Psoas muscle (tissue), 8 donors: ENCODE results near the gene LBX2. TPM values are rescaled to one million over a fixed set of nuclear protein-coding genes. Genes with fewer than 3 reads are reported as not detected.
"Not testable (repeated sequence)": the region's sequence is repeated elsewhere in the genome, so short reads cannot be mapped to it uniquely, and the experiment has no call there.

Experiments
- ATAC-seq, 4 donors: fragments of 200-7000 bp; cut with Tn5 transposase; one replicate each; pipeline ENCODE4 v1.9.1; 2020; ENCODE audit warnings: moderate library complexity in 3 of 4, mild to moderate bottlenecking in 2 of 4
- DNase-seq, 2 donors: peaks; one replicate each; pipeline ENCODE4 v3.0.0-alpha.2; 2020
- H3K27ac ChIP-seq: fragments of 200-600 bp; one replicate; pipeline ENCODE4 v1.8.0; 2022
- H3K27me3 ChIP-seq, 3 donors: fragments of 200-600 bp in 1 of 3; one replicate each; pipeline versions ENCODE4 v1.6.1 to v1.8.0; 2013 to 2022; ENCODE audit warnings: low read length in 2 of 3, mild to moderate bottlenecking in 2 of 3, moderate library complexity in 1 of 3; ENCODE audit not compliant: insufficient read depth in 3 of 3
- H3K36me3 ChIP-seq, 2 donors: fragments of 200-600 bp in 1 of 2; one replicate each; pipeline versions ENCODE4 v1.6.1 to v1.8.0; 2013 to 2022; ENCODE audit warnings: low read depth in 1 of 2, mild to moderate bottlenecking in 1 of 2, moderate library complexity in 1 of 2; ENCODE audit not compliant: insufficient read depth in 1 of 2
- H3K4me1 ChIP-seq: fragments of 200-600 bp; one replicate; pipeline ENCODE4 v1.8.0; 2022
- H3K4me3 ChIP-seq: fragments of 200-600 bp; one replicate; pipeline ENCODE4 v1.8.0; 2022; ENCODE audit warnings: mild to moderate bottlenecking
- H3K9me3 ChIP-seq: fragments of 200-600 bp; one replicate; pipeline ENCODE4 v1.8.0; 2022
- WGBS, 3 donors: extraction: QIAGEN DNeasy Blood & Tissue Kit; methylation state at CpG; one replicate each; pipeline versions ENCODE4 v1.1.6 to v1.1.7; 2013; 5-methylcytosine and 5-hydroxymethylcytosine counted together
- intact Hi-C, 2 donors: fragments of 100-400 bp; cut with DNase I; formaldehyde crosslinking; loops; one replicate each; pipeline versions ENCODE4 v1.11.0 to v1.14.2; 2022
- polyA plus RNA-seq, 3 donors: library from polyadenylated mRNA; stranded (reverse); fragments of 200-250 nt; gene quantifications; one replicate each; pipeline ENCODE4 v1.2.3, GENCODE V29; 2013
- total RNA-seq, 4 donors: library from RNA; stranded (reverse); fragmentation: NEBNext Ultra II Directional in 2 of 4; extraction: Animal tissue kit (Norgen Biotek cat#: 25700) in 2 of 4; gene quantifications; one replicate each; pipeline versions ENCODE4 v1.2.1 to v1.2.4, GENCODE V29; 2021 to 2023
- TF ChIP-seq, protein P1 (sequence below): fragments of 200-600 bp; IDR thresholded peaks from one replicate; pipeline ENCODE4 v1.8.0; 2022; ENCODE audit warnings: antibody characterized with exemption
- donor health status: healthy with polysubstance abuse.
- donor health status: DM: no; HTN: no; CAD: no; lungs with moderate emphysema.
- donor health status: Bipolar disorder and iron deficiency.
- donor health status: healthy.
- donor health status: DM: yes; HTN: yes; CAD: no.
- donor health status: DM: no; HTN: no; CAD: no.
- donor health status: DM: no; HTN: no; CAD: no.
- donor health status: DM: yes; HTN: yes; CAD: no.

The LBX2 gene
- total and polyA plus RNA-seq, 7 donors: 0.14 to 0.68 (median 0.26) TPM; not detected in 2

DNA sequence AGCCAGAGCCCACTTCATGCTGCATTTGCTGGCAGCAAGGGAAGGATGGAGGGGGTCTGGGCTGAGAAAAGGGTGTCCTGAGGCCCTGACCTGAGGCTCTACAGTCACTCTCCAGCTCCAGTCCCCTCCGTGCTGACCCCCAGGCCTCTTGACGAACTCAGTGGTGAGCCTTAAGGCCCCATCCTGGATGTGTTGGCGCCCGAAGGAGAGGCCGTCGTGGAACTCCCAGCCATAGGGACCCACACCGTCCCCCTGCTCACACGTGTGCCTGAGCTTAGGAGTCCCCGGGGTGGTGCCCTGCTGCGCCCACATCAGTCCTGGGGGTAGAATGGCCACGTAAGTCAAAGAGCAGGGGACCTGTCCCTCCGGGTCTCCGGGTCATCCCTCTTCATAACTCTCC lies 35.0 kb downstream of the LBX2 start:
- peaks cover 3 to 26% of the 10 kb centered on the region in 2 donors for H3K36me3 ChIP-seq
- H3K27ac ChIP-seq: peak overlapping the region; percentile 84
- no peaks in the 10 kb centered on the region for H3K27me3 ChIP-seq
- intact Hi-C loops: loop anchor here in 1 of 2 donors (10.0 kb wide), 1 partner anchor 730 kb away; the partner anchor contains the start of gene TPRKB
- WGBS, 3 donors: 4 to 9% (median 5%) methylated on average over 13 of the region's 13 CpGs
- ATAC-seq: peak in 2 of 4 donors; percentile 1 to 4
- no peaks in the 10 kb centered on the region for H3K9me3 ChIP-seq
- TF ChIP-seq, protein P1, sequence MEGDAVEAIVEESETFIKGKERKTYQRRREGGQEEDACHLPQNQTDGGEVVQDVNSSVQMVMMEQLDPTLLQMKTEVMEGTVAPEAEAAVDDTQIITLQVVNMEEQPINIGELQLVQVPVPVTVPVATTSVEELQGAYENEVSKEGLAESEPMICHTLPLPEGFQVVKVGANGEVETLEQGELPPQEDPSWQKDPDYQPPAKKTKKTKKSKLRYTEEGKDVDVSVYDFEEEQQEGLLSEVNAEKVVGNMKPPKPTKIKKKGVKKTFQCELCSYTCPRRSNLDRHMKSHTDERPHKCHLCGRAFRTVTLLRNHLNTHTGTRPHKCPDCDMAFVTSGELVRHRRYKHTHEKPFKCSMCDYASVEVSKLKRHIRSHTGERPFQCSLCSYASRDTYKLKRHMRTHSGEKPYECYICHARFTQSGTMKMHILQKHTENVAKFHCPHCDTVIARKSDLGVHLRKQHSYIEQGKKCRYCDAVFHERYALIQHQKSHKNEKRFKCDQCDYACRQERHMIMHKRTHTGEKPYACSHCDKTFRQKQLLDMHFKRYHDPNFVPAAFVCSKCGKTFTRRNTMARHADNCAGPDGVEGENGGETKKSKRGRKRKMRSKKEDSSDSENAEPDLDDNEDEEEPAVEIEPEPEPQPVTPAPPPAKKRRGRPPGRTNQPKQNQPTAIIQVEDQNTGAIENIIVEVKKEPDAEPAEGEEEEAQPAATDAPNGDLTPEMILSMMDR: no peak
- peaks cover 15% of the 10 kb centered on the region for H3K4me1 ChIP-seq
- peak overlapping the region; percentile 83 for H3K4me3 ChIP-seq
- DNase-seq: no peak

DNA sequence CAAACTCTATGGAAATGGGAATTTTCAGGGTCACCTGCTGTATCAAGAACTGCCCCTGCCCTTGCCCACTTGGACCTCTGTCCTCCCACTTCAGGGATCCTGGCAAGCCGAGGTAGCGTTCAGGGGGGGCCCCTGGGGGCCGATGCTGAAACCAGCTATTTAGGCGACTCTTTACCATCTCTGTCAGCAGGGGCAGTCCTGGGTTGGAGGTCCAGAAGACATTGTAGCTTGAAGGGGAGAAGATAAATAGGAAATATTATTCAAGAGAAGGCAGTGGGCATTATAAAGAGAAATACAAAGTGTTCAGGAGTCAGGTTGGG lies 36.7 kb downstream of the LBX2 start:
- peaks cover 3 to 26% of the 10 kb centered on the region in 2 donors for H3K36me3 ChIP-seq
- WGBS, 3 donors: 71 to 83% (median 76%) methylated on average over 4 of the region's 4 CpGs
- ATAC-seq (no peak), DNase-seq (no peak)
- peaks cover 22% of the 10 kb centered on the region for H3K4me1 ChIP-seq
- H3K4me3 ChIP-seq: no peak overlapping the region
- no peak overlapping the region for H3K27ac ChIP-seq
- TF ChIP-seq, protein P1: no peak
- intact Hi-C loops: loop anchor here in 1 of 2 donors (10.0 kb wide), 1 partner anchor 728 kb away; the partner anchor contains the start of gene TPRKB
- H3K27me3 ChIP-seq: no peaks in the 10 kb centered on the region
- H3K9me3 ChIP-seq: no peaks in the 10 kb centered on the region

DNA sequence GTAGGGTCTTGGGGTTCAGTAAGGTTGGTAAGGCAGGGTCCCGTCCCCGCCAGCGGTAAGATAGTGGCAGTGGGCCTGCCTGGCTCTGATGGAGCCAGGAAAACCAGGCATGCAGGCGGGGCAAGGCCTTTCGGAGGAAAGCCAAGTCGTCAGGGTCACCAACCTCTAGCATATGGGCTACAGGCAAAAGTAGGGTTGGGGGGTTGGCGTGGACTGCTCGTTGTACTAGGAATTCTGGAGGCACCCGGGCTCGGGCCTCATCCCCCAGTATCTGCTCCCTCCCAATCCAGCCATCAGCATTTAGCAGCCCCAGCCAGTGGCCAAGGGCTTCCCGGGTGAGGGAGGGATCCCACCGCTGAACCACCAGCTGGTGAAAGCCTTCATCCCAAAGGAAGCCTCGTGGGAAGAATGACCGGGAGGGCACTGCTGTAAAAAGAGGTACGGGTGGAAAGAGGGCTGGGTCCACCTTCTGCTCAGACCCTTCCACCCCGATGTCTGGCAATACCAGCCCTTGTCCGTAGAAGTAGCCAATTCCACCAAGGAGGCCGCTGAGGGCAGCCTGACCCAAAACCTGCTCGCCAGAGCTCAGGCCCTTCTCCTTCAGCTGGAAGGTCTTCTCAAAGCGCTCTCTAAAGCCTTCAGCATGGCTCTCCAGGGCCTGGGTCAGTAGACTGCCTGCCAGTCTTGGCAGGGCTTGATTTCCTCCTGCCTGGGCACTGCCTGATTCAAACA lies 37.2 kb downstream of the LBX2 start:
- Histone ChIP-seq H3K4me1 (peaks cover 23% of the 10 kb centered on the region), H3K27me3 (no peaks in the 10 kb centered on the region), H3K27ac (no peak overlapping the region), H3K36me3 (peaks cover 3 to 26% of the 10 kb centered on the region in 2 donors), H3K4me3 (no peak overlapping the region), H3K9me3 (no peaks in the 10 kb centered on the region)
- 79 to 85% (median 81%) methylated on average over 20 of the region's 20 CpGs for WGBS, 3 donors
- ATAC-seq: no peak
- TF ChIP-seq, protein P1: no peak
- DNase-seq: no peak
- intact Hi-C loops: loop anchor here in 1 of 2 donors (10.0 kb wide), 1 partner anchor 727 kb away; the partner anchor contains the start of gene TPRKB

DNA sequence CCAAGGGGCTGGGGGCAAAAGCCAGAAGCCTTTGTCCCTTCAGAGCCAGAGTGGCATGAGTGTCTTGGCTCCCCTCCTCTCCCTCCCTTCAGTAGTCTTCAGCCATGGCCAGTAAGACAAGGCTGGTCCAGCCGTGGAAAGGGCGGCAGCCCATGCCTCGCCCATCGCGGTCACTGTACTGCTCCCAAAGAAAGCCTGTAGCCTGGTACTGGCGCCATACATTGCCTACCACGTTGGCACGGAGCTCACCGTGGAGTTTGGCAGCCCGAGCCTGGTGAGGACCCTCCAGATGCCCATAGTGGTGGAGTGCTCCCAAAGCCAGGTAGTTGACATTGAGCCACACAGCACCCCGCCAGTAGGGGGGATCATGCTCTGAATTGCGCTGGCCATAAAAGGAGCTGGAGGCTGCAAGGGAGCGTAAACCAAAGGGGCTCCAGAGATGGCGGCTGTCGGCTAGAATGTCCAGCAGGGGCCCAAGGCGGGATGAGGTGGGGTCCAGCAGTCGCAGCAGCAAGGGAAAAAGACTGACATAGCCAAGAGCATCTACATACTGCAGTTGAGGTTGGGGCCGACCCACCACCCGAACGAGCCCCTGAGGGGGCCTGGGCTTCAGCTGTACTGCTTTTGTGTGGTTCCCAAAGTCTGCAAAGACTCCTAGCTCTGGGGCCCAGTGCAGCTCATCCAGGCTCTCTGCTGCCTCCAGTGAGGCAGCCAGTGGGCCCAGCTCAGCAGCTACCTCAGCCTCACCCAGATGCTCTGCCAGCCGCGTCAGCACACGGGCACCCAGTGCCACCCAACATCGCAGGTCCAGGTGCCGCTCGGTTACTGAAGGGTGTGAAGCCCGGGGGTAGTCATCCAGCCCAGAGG lies 38.0 kb downstream of the LBX2 start:
- H3K4me1 ChIP-seq: peaks cover 31% of the 10 kb centered on the region
- intact Hi-C loops: loop anchor here in 1 of 2 donors (10.0 kb wide), 1 partner anchor 727 kb away; the partner anchor contains the start of gene TPRKB
- H3K36me3 ChIP-seq: peaks cover 3 to 32% of the 10 kb centered on the region in 2 donors
- no peak for DNase-seq
- no peaks in the 10 kb centered on the region for H3K9me3 ChIP-seq
- 81 to 87% (median 85%) methylated on average over 27 of the region's 27 CpGs for WGBS, 3 donors
- ATAC-seq: no peak
- no peak overlapping the region for H3K4me3 ChIP-seq
- no peak overlapping the region for H3K27ac ChIP-seq
- TF ChIP-seq, protein P1: no peak
- H3K27me3 ChIP-seq: no peaks in the 10 kb centered on the region

DNA sequence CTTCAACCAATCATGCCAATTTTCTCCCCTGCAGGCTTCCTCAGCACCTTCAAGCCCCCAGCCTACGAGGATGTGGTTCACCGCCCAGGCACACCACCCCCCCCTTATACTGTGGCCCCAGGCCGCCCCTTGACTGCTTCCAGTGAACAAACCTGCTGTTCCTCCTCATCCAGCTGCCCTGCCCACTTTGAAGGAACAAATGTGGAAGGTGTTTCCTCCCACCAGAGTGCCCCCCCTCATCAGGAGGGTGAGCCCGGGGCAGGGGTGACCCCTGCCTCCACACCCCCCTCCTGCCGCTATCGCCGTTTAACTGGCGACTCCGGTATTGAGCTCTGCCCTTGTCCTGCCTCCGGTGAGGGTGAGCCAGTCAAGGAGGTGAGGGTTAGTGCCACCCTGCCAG lies 39.2 kb downstream of the LBX2 start:
- not testable (repeated sequence) for H3K27me3 ChIP-seq, H3K27ac ChIP-seq, ATAC-seq, H3K4me3 ChIP-seq, H3K9me3 ChIP-seq
- Histone ChIP-seq H3K4me1 (peaks cover 35% of the 10 kb centered on the region), H3K36me3 (peaks cover 3 to 38% of the 10 kb centered on the region in 2 donors)
- 74 to 78% (median 76%) methylated on average over 10 of the region's 10 CpGs for WGBS, 3 donors
- intact Hi-C loops: loop anchor here in 1 of 2 donors (10.0 kb wide), 1 partner anchor 725 kb away; the partner anchor contains the start of gene TPRKB
- peak in 1 of 2 donors; percentile 49 for DNase-seq

DNA sequence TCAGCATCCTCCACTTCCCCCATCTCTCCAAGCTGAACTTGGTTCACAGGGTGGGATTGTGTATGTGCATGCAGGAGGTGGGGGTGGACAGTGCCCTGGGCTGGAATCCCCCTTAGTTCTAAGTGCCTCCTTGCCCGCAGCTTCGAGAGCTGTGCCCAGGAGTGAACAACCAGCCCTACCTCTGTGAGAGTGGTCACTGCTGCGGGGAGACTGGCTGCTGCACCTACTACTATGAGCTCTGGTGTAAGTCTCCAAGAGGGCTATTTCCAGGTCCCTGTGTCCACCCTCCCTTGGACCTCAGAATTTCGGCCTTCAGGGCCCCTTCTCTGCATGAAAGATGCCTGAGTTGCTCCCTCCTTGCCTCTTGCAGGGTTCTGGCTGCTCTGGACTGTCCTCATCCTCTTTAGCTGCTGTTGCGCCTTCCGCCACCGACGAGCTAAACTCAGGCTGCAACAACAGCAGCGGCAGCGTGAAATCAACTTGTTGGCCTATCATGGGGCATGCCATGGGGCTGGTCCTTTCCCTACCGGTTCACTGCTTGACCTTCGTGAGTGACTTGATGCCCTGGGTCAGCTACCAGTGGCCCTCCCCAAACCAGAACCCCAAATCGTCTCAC lies 39.8 kb downstream of the LBX2 start:
- not testable (repeated sequence) for H3K27me3 ChIP-seq, H3K27ac ChIP-seq, ATAC-seq, H3K9me3 ChIP-seq
- Histone ChIP-seq H3K4me1 (peaks cover 35% of the 10 kb centered on the region), H3K36me3 (peaks cover 3 to 38% of the 10 kb centered on the region in 2 donors), H3K4me3 (peak overlapping the region; percentile 86)
- WGBS, 3 donors: 62 to 73% (median 64%) methylated on average over 12 to 13 of the region's 13 CpGs
- intact Hi-C loops: loop anchor here in 1 of 2 donors (10.0 kb wide), 1 partner anchor 725 kb away; the partner anchor contains the start of gene TPRKB
- DNase-seq: peak in 1 of 2 donors; percentile 40
